Measurements from ENCODE around the gene TRMT61B.

Gene TRMT61B

GRCh38 chr2:28818053-28818452 is 52.1 kb downstream of the TRMT61B start:
- Histone ChIP-seq H3K27me3 (ENCODE audit: control insufficient read depth in 3 of 3, insufficient read depth in 3 of 3, low read depth in 1 of 3, low read length in 3 of 3) (no peaks in the 10 kb centered on the region), H3K27ac (replicated peaks; ENCODE audit: low read length) (no peak overlapping the region), H3K4me2 (ENCODE audit: insufficient read depth, low read length, poor library complexity, severe bottlenecking) (no peak overlapping the region), H3K9ac (ENCODE audit: low read depth, low read length, poor library complexity) (no peak overlapping the region), H3K79me1 (ENCODE audit: low read depth, low read length) (no peaks in the 10 kb centered on the region), H2BK12ac (ENCODE audit: low read length) (no peak overlapping the region), H3K4ac (ENCODE audit: low read length) (no peak overlapping the region), H3K23ac (ENCODE audit: low read depth, low read length, poor library complexity) (no peak overlapping the region), H4K91ac (ENCODE audit: low read depth, low read length, poor library complexity) (no peak overlapping the region), H3K9me3 (replicated peaks in 1 of 2; ENCODE audit: control insufficient read depth in 2 of 2, insufficient read depth in 1 of 2, low read depth in 1 of 2, low read length in 2 of 2) (no peaks in the 10 kb centered on the region), H3K14ac (ENCODE audit: low read length) (no peak overlapping the region), H3K36me3 (replicated peaks in 1 of 2; ENCODE audit: control insufficient read depth in 2 of 2, insufficient read depth in 2 of 2, low read length in 2 of 2) (no peaks in the 10 kb centered on the region), H4K8ac (ENCODE audit: low read depth, low read length) (no peak overlapping the region), H3K4me1 (ENCODE audit: control insufficient read depth in 2 of 2, insufficient read depth in 1 of 2, low read depth in 1 of 2, low read length in 2 of 2) (no peaks in the 10 kb centered on the region), H2BK5ac (ENCODE audit: low read length) (no peak overlapping the region), H2BK15ac (ENCODE audit: low read length) (no peak overlapping the region), H2AFZ (ENCODE audit: low read length) (no peak overlapping the region), H3K18ac (ENCODE audit: low read length) (no peak overlapping the region), H2AK5ac (ENCODE audit: low read depth, low read length) (no peak overlapping the region), H3K4me3 (ENCODE audit: low read length in 2 of 2) (no peak overlapping the region), H2BK120ac (ENCODE audit: low read depth, low read length) (no peak overlapping the region)
- DNase-seq (ENCODE audit: low spot score), result no peak
- no CpG with 5 or more reads among the region's 3 CpGs for WGBS, 2 donors (ENCODE audit: extremely low coverage in 2 of 2, insufficient read length in 2 of 2, insufficient replicate concordance in 1 of 2)

- Histone ChIP-seq H3K9me3 (replicated peaks in 1 of 2; ENCODE audit: control insufficient read depth in 2 of 2, insufficient read depth in 1 of 2, low read depth in 1 of 2, low read length in 2 of 2) (peaks cover 0 to 2% of the 10 kb centered on the region in 2 donors), H3K9ac (ENCODE audit: low read depth, low read length, poor library complexity) (peak within 1 kb of the TSS; percentile 60), H3K4me3 (ENCODE audit: low read length in 2 of 2) (peak within 1 kb of the TSS in 1 of 2 donors; percentile 86), H4K8ac (ENCODE audit: low read depth, low read length) (peak within 1 kb of the TSS; percentile 43), H2BK15ac (ENCODE audit: low read length) (no peak within 1 kb of the TSS), H4K91ac (ENCODE audit: low read depth, low read length, poor library complexity) (no peak within 1 kb of the TSS), H3K79me1 (ENCODE audit: low read depth, low read length) (peaks cover 1% of the 10 kb centered on the region), H2BK12ac (ENCODE audit: low read length) (peak within 1 kb of the TSS; percentile 97), H3K14ac (ENCODE audit: low read length) (peak within 1 kb of the TSS; percentile 89), H3K27ac (replicated peaks; ENCODE audit: low read length) (peak within 1 kb of the TSS; percentile 75), H3K4ac (ENCODE audit: low read length) (no peak within 1 kb of the TSS), H2AK5ac (ENCODE audit: low read depth, low read length) (peak within 1 kb of the TSS; percentile 92), H3K4me2 (ENCODE audit: insufficient read depth, low read length, poor library complexity, severe bottlenecking) (peak within 1 kb of the TSS; percentile 83), H2BK5ac (ENCODE audit: low read length) (no peak within 1 kb of the TSS), H3K27me3 (ENCODE audit: control insufficient read depth in 3 of 3, insufficient read depth in 3 of 3, low read depth in 1 of 3, low read length in 3 of 3) (peaks cover 0 to 8% (median 0%) of the 10 kb centered on the region in 3 experiments), H3K23ac (ENCODE audit: low read depth, low read length, poor library complexity) (peak within 1 kb of the TSS; percentile 80), H3K36me3 (replicated peaks in 1 of 2; ENCODE audit: control insufficient read depth in 2 of 2, insufficient read depth in 2 of 2, low read length in 2 of 2) (peaks cover 0 to 38% of the 10 kb centered on the region in 2 donors), H3K4me1 (ENCODE audit: control insufficient read depth in 2 of 2, insufficient read depth in 1 of 2, low read depth in 1 of 2, low read length in 2 of 2) (peaks cover 0 to 6% of the 10 kb centered on the region in 2 donors), H3K18ac (ENCODE audit: low read length) (peak within 1 kb of the TSS; percentile 97), H2BK120ac (ENCODE audit: low read depth, low read length) (peak within 1 kb of the TSS; percentile 61), H2AFZ (ENCODE audit: low read length) (no peak within 1 kb of the TSS)
- WGBS, 2 donors (ENCODE audit: extremely low coverage in 2 of 2, insufficient read length in 2 of 2, insufficient replicate concordance in 1 of 2), result no CpG with 5 or more reads among the region's 97 CpGs
- peak; percentile 54 for DNase-seq (ENCODE audit: low spot score)
Observed at GRCh38 chr2:28810384-28811285, 59.5 kb downstream of the TRMT61B start, which contains the start of gene SPDYA. SPDYA (plus strand) TSS chr2:28810834; CDS start chr2:28816015, 5,181 bp downstream.

GRCh38 chr2:28809927-28810326 is 60.2 kb downstream of the TRMT61B start:
- H3K79me1 ChIP-seq (ENCODE audit: low read depth, low read length), result peaks cover 1% of the 10 kb centered on the region
- WGBS, 2 donors (ENCODE audit: extremely low coverage in 2 of 2, insufficient read length in 2 of 2, insufficient replicate concordance in 1 of 2), result no CpG with 5 or more reads among the region's 10 CpGs

GRCh38 chr2:28802975-28803429 is 67.1 kb downstream of the TRMT61B start:
- Histone ChIP-seq H4K8ac (ENCODE audit: low read depth, low read length) (no peak overlapping the region), H3K4ac (ENCODE audit: low read length) (no peak overlapping the region), H3K27me3 (ENCODE audit: control insufficient read depth in 3 of 3, insufficient read depth in 3 of 3, low read depth in 1 of 3, low read length in 3 of 3) (no peaks in the 10 kb centered on the region), H2AK5ac (ENCODE audit: low read depth, low read length) (no peak overlapping the region), H2BK12ac (ENCODE audit: low read length) (no peak overlapping the region), H3K4me3 (ENCODE audit: low read length in 2 of 2) (no peak overlapping the region), H3K4me2 (ENCODE audit: insufficient read depth, low read length, poor library complexity, severe bottlenecking) (no peak overlapping the region), H3K9me3 (replicated peaks in 1 of 2; ENCODE audit: control insufficient read depth in 2 of 2, insufficient read depth in 1 of 2, low read depth in 1 of 2, low read length in 2 of 2) (peaks cover 0 to 8% of the 10 kb centered on the region in 2 donors), H2BK5ac (ENCODE audit: low read length) (no peak overlapping the region), H2AFZ (ENCODE audit: low read length) (no peak overlapping the region), H2BK120ac (ENCODE audit: low read depth, low read length) (no peak overlapping the region), H3K27ac (replicated peaks; ENCODE audit: low read length) (no peak overlapping the region), H4K91ac (ENCODE audit: low read depth, low read length, poor library complexity) (no peak overlapping the region), H3K4me1 (ENCODE audit: control insufficient read depth in 2 of 2, insufficient read depth in 1 of 2, low read depth in 1 of 2, low read length in 2 of 2) (no peaks in the 10 kb centered on the region), H3K79me1 (ENCODE audit: low read depth, low read length) (no peaks in the 10 kb centered on the region), H3K18ac (ENCODE audit: low read length) (no peak overlapping the region), H3K14ac (ENCODE audit: low read length) (no peak overlapping the region), H2BK15ac (ENCODE audit: low read length) (no peak overlapping the region), H3K36me3 (replicated peaks in 1 of 2; ENCODE audit: control insufficient read depth in 2 of 2, insufficient read depth in 2 of 2, low read length in 2 of 2) (peaks cover 0 to 95% of the 10 kb centered on the region in 2 donors), H3K9ac (ENCODE audit: low read depth, low read length, poor library complexity) (no peak overlapping the region), H3K23ac (ENCODE audit: low read depth, low read length, poor library complexity) (no peak overlapping the region)
- no CpG with 5 or more reads among the region's 4 CpGs for WGBS, 2 donors (ENCODE audit: extremely low coverage in 2 of 2, insufficient read length in 2 of 2, insufficient replicate concordance in 1 of 2)
- DNase-seq (ENCODE audit: low spot score), result no peak

More at GRCh38 chr2:28809927-28810326, 60.2 kb downstream of the TRMT61B start:
- peak overlapping the region in 1 of 2 donors; percentile 86 for H3K4me3 ChIP-seq (ENCODE audit: low read length in 2 of 2)
- DNase-seq (ENCODE audit: low spot score), result no peak
- no peak overlapping the region for H3K9ac ChIP-seq (ENCODE audit: low read depth, low read length, poor library complexity)
- H2BK120ac ChIP-seq (ENCODE audit: low read depth, low read length), result no peak overlapping the region
- H4K91ac ChIP-seq (ENCODE audit: low read depth, low read length, poor library complexity), result no peak overlapping the region
- H2BK15ac ChIP-seq (ENCODE audit: low read length), result no peak overlapping the region
- peaks cover 0 to 45% of the 10 kb centered on the region in 2 donors for H3K36me3 ChIP-seq (replicated peaks in 1 of 2; ENCODE audit: control insufficient read depth in 2 of 2, insufficient read depth in 2 of 2, low read length in 2 of 2)
- H4K8ac ChIP-seq (ENCODE audit: low read depth, low read length), result no peak overlapping the region
- H3K27me3 ChIP-seq (ENCODE audit: control insufficient read depth in 3 of 3, insufficient read depth in 3 of 3, low read depth in 1 of 3, low read length in 3 of 3), result peaks cover 0 to 8% (median 0%) of the 10 kb centered on the region in 3 experiments
- H3K18ac ChIP-seq (ENCODE audit: low read length), result no peak overlapping the region
- H3K27ac ChIP-seq (replicated peaks; ENCODE audit: low read length), result peak overlapping the region; percentile 75
- no peak overlapping the region for H3K4ac ChIP-seq (ENCODE audit: low read length)
- H3K4me1 ChIP-seq (ENCODE audit: control insufficient read depth in 2 of 2, insufficient read depth in 1 of 2, low read depth in 1 of 2, low read length in 2 of 2), result peaks cover 0 to 6% of the 10 kb centered on the region in 2 donors
- H3K9me3 ChIP-seq (replicated peaks in 1 of 2; ENCODE audit: control insufficient read depth in 2 of 2, insufficient read depth in 1 of 2, low read depth in 1 of 2, low read length in 2 of 2), result peaks cover 0 to 2% of the 10 kb centered on the region in 2 donors
- H3K4me2 ChIP-seq (ENCODE audit: insufficient read depth, low read length, poor library complexity, severe bottlenecking), result peak overlapping the region; percentile 83
- no peak overlapping the region for H3K14ac ChIP-seq (ENCODE audit: low read length)
- H3K23ac ChIP-seq (ENCODE audit: low read depth, low read length, poor library complexity), result no peak overlapping the region
- H2BK12ac ChIP-seq (ENCODE audit: low read length), result no peak overlapping the region
- no peak overlapping the region for H2BK5ac ChIP-seq (ENCODE audit: low read length)
- H2AK5ac ChIP-seq (ENCODE audit: low read depth, low read length), result no peak overlapping the region
- H2AFZ ChIP-seq (ENCODE audit: low read length), result no peak overlapping the region

All from neuronal stem cell (in vitro differentiated cells).